DND-41 (cell line): Measurements from ENCODE around the gene ZIC5.

ENCODE experiments used
- ATAC-seq: fragments of 200-7000 bp; cut with Tn5 transposase; 3 replicates; pipeline ENCODE4 v1.9.1; 2021; ENCODE audit warnings: low read depth; ENCODE audit not compliant: insufficient read depth
- DNase-seq: peaks from one replicate; pipeline ENCODE4 v3.0.0-alpha.2; 2020
- H2AFZ ChIP-seq: 2 replicates; pipeline ENCODE4 v1.6.0; 2012; ENCODE audit warnings: low read depth, low read length
- H3K27ac ChIP-seq: 2 replicates; pipeline ENCODE4 v1.5.1; 2012; ENCODE audit warnings: low read length, inconsistent platforms
- H3K27me3 ChIP-seq: fragments of 200-600 bp; sonication (generic); 2 replicates; pipeline ENCODE4 v1.6.0; 2012; ENCODE audit warnings: low read length, mild to moderate bottlenecking, inconsistent platforms; ENCODE audit not compliant: insufficient read depth, poor library complexity
- H3K36me3 ChIP-seq: 2 replicates; pipeline ENCODE4 v1.5.1; 2012; ENCODE audit warnings: low read length, inconsistent platforms; ENCODE audit not compliant: insufficient read depth
- H3K4me1 ChIP-seq: 2 replicates; pipeline ENCODE4 v1.5.1; 2012; ENCODE audit warnings: mild to moderate bottlenecking, low read length; ENCODE audit not compliant: insufficient read depth
- H3K4me2 ChIP-seq: 2 replicates; pipeline ENCODE4 v1.6.0; 2012; ENCODE audit warnings: mild to moderate bottlenecking, moderate library complexity, low read length, inconsistent platforms; ENCODE audit not compliant: insufficient read depth
- H3K4me3 ChIP-seq, 2 experiments: fragments of 200-600 bp in 1 of 2; shearing (Covaris generic) in 1 of 2; 2 replicates each; pipeline ENCODE4 v1.5.1; 2012 to 2016; ENCODE audit warnings: inconsistent platforms in 2 of 2, low read length in 2 of 2, mild to moderate bottlenecking in 2 of 2, low read depth in 1 of 2, moderate library complexity in 1 of 2
- H3K79me2 ChIP-seq: 2 replicates; pipeline ENCODE4 v1.6.0; 2012; ENCODE audit warnings: low read length, inconsistent platforms; ENCODE audit not compliant: insufficient read depth
- H3K9ac ChIP-seq: 2 replicates; pipeline ENCODE4 v1.6.0; 2012; ENCODE audit warnings: low read depth, mild to moderate bottlenecking, inconsistent platforms, low read length, moderate library complexity
- H3K9me3 ChIP-seq: 2 replicates; pipeline ENCODE4 v1.5.1; 2012; ENCODE audit warnings: low read length, moderate library complexity, mild to moderate bottlenecking, inconsistent platforms; ENCODE audit not compliant: insufficient read depth, severe bottlenecking
- H4K20me1 ChIP-seq: 2 replicates; pipeline ENCODE4 v1.6.0; 2012; ENCODE audit warnings: low read length; ENCODE audit not compliant: insufficient read depth
- CTCF ChIP-seq: IDR thresholded peaks from 2 replicates; pipeline ENCODE4 v1.5.1; 2012; ENCODE audit warnings: borderline replicate concordance, low read length, moderate library complexity, mild to moderate bottlenecking; ENCODE audit not compliant: poor library complexity, severe bottlenecking; ENCODE audit errors: extremely low read depth
- EZH2 ChIP-seq: IDR thresholded peaks from 3 replicates; pipeline ENCODE4 v1.6.1; 2012; ENCODE audit warnings: borderline replicate concordance, low read depth, mild to moderate bottlenecking, moderate library complexity, low read length, inconsistent platforms; ENCODE audit not compliant: severe bottlenecking

Gene ZIC5

GRCh38 chr13:99973163-99973807 is 1.7 kb upstream of the ZIC5 start:
- Histone ChIP-seq H3K9ac (no peak overlapping the region), H4K20me1 (no peaks in the 10 kb centered on the region), H3K4me1 (peaks cover 24% of the 10 kb centered on the region), H2AFZ (no peak overlapping the region), H3K27ac (no peak overlapping the region), H3K36me3 (no peaks in the 10 kb centered on the region), H3K27me3 (peaks cover 5% of the 10 kb centered on the region), H3K9me3 (no peaks in the 10 kb centered on the region), H3K4me3 (no peak overlapping the region), H3K79me2 (no peaks in the 10 kb centered on the region), H3K4me2 (no peak overlapping the region)
- DNase-seq (no peak), ATAC-seq (no peak)
- no peak for TF ChIP-seq EZH2
- no peak for TF ChIP-seq CTCF

DNA sequence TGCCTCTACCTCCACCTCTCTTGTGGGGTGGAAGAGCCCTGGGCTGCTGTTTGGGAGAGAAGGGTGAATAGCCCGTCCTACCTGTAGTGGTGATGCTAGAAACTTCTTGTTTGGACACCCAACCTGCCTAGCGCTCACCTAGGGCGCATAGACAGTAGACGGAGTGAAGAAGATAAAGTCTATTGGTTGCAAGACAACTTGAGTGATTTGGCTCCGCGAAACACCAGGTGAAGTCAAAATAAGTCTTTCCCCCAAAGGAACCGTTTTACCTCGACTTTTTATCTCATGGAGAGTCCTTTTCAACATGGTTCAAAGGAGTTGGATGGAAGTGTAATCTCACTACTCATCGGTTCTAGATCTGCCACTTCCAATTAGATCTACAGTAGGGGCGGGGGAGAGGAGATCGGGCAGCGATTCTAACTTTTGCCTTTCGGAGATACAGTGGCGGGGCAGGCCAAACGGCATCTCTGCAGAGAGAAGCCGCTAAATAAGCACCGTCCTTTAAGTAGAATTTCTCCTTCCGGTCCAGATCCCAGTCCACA is 694 bp upstream of the ZIC5 start:
- Histone ChIP-seq H3K79me2 (no peaks in the 10 kb centered on the region), H3K4me3 (no peak overlapping the region), H3K36me3 (no peaks in the 10 kb centered on the region), H3K27me3 (no peaks in the 10 kb centered on the region), H3K4me1 (peaks cover 14% of the 10 kb centered on the region), H3K4me2 (no peak overlapping the region), H3K9ac (no peak overlapping the region), H4K20me1 (no peaks in the 10 kb centered on the region), H3K9me3 (no peaks in the 10 kb centered on the region), H2AFZ (no peak overlapping the region), H3K27ac (no peak overlapping the region)
- ATAC-seq (no peak), DNase-seq (no peak)
- no peak for TF ChIP-seq EZH2
- TF ChIP-seq CTCF: no peak

- H3K79me2 ChIP-seq: no peaks in the 10 kb centered on the region
- H3K9ac ChIP-seq: peak overlapping the region; percentile 68
- DNase-seq (peak; percentile 37), ATAC-seq (peak; percentile 10; the same call in 2 of the 3 replicates)
- no peak for TF ChIP-seq EZH2
- no peak for TF ChIP-seq CTCF
- peak overlapping the region in 1 of 2 experiments; percentile 82; a peak in 2 of 4 replicates for H3K4me3 ChIP-seq
- peak overlapping the region; percentile 40 for H3K27ac ChIP-seq
- no peaks in the 10 kb centered on the region for H4K20me1 ChIP-seq
- peak overlapping the region; percentile 38; the same call in 1 of the 2 replicates for H2AFZ ChIP-seq
- peaks cover 12% of the 10 kb centered on the region for H3K4me1 ChIP-seq
- no peaks in the 10 kb centered on the region for H3K9me3 ChIP-seq
- H3K27me3 ChIP-seq: no peaks in the 10 kb centered on the region
- H3K4me2 ChIP-seq: peak overlapping the region; percentile 78
- H3K36me3 ChIP-seq: no peaks in the 10 kb centered on the region
These were observed 654 bp downstream of the ZIC5 start for GRCh38 chr13:99970651-99971575.
